ENCODE data around the gene HTT-AS.

DNA sequence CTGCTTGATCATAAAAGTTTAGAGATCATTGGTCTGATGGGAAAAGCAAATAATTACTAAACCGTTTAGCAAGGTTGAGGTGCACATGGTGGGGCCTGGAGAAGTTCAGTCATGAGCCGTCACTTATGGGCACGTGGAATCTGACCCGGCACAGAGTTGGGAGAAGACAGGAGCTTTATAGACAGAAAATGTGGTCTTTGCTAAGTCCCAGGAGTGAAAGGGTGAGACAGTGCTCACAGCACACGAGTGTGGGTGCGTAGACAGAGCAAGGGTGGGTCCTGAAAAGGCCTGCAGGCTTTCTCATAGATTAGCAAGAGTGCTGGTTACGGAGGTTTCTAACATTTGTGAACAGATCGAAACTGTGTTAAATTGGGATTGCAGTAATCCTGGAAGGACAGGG lies 44.0 kb upstream of the HTT-AS start:
- TF ChIP-seq, protein P1, sequence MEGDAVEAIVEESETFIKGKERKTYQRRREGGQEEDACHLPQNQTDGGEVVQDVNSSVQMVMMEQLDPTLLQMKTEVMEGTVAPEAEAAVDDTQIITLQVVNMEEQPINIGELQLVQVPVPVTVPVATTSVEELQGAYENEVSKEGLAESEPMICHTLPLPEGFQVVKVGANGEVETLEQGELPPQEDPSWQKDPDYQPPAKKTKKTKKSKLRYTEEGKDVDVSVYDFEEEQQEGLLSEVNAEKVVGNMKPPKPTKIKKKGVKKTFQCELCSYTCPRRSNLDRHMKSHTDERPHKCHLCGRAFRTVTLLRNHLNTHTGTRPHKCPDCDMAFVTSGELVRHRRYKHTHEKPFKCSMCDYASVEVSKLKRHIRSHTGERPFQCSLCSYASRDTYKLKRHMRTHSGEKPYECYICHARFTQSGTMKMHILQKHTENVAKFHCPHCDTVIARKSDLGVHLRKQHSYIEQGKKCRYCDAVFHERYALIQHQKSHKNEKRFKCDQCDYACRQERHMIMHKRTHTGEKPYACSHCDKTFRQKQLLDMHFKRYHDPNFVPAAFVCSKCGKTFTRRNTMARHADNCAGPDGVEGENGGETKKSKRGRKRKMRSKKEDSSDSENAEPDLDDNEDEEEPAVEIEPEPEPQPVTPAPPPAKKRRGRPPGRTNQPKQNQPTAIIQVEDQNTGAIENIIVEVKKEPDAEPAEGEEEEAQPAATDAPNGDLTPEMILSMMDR (IDR thresholded peaks at IDR 0.05), result no peak
- TF ChIP-seq POLR2AphosphoS5 (IDR thresholded peaks at IDR 0.05) (no peak), POLR2A (IDR thresholded peaks at IDR 0.05) (no peak)

All from prostate gland (tissue), 2 donors.